Neural cell (in vitro differentiated cells): ENCODE measurements around the gene TPRG1. TPM values are rescaled to one million over a fixed set of nuclear protein-coding genes. Genes with fewer than 3 reads are reported as not detected.

Experiments
- H2AFZ ChIP-seq: fragments of 200-600, 300-800 bp; sonication (generic), shearing (Covaris generic); 2 replicates; pipeline ENCODE4 v1.6.0; 2014; ENCODE audit warnings: low read depth, mild to moderate bottlenecking, antibody characterized with exemption, low read length, moderate library complexity
- H3F3A ChIP-seq: fragments of 200-600 bp; shearing (Covaris generic); 2 replicates; pipeline ENCODE4 v1.6.1; 2016; ENCODE audit warnings: mild to moderate bottlenecking, moderate library complexity, mixed read lengths, antibody characterized with exemption, low read length; ENCODE audit not compliant: insufficient read depth, poor library complexity, severe bottlenecking
- H3K27ac ChIP-seq: fragments of 200-600, 300-800 bp; sonication (generic), shearing (Covaris generic); 2 replicates; pipeline ENCODE4 v1.5.1; 2014; ENCODE audit warnings: mild to moderate bottlenecking, low read length, moderate library complexity
- H3K27me3 ChIP-seq: fragments of 300-800, 200-600 bp; sonication (generic), shearing (Covaris generic); 2 replicates; pipeline ENCODE4 v1.6.0; 2014; ENCODE audit warnings: mild to moderate bottlenecking, low read depth, low read length, moderate library complexity; ENCODE audit not compliant: insufficient read depth
- H3K36me3 ChIP-seq: fragments of 300-800, 200-600 bp; sonication (generic), shearing (Covaris generic); 2 replicates; pipeline ENCODE4 v1.5.1; 2014; ENCODE audit warnings: mild to moderate bottlenecking, antibody characterized with exemption, low read length, moderate library complexity; ENCODE audit not compliant: insufficient read depth
- H3K4me2 ChIP-seq: fragments of 300-800, 200-600 bp; sonication (generic), shearing (Covaris generic); 2 replicates; pipeline ENCODE4 v1.6.0; 2014; ENCODE audit warnings: mild to moderate bottlenecking, low read length
- H3K4me3 ChIP-seq: fragments of 300-800, 200-600 bp; sonication (generic), shearing (Covaris generic); 2 replicates; pipeline ENCODE4 v1.5.1; 2014; ENCODE audit warnings: mild to moderate bottlenecking, low read length, moderate library complexity
- H3K79me2 ChIP-seq: fragments of 200-600 bp; shearing (Covaris generic); replicated peaks from 2 replicates; pipeline ENCODE4 v1.6.0; 2014; ENCODE audit warnings: mild to moderate bottlenecking, low read length, moderate library complexity; ENCODE audit not compliant: insufficient read depth
- H3K9ac ChIP-seq: fragments of 300-800, 200-600 bp; sonication (generic), shearing (Covaris generic); 2 replicates; pipeline ENCODE4 v1.6.1; 2016; ENCODE audit warnings: mild to moderate bottlenecking, low read length, mixed read lengths
- H3K9me2 ChIP-seq: fragments of 200-600 bp; shearing (Covaris generic); 2 replicates; pipeline ENCODE4 v1.6.1; 2016; ENCODE audit warnings: mild to moderate bottlenecking, low read length, mixed read lengths; ENCODE audit not compliant: insufficient read depth
- H3K9me3 ChIP-seq: fragments of 200-600, 300-800 bp; sonication (generic), shearing (Covaris generic); 2 replicates; pipeline ENCODE4 v1.6.1; 2016; ENCODE audit warnings: mild to moderate bottlenecking, mixed run types, low read length, moderate library complexity, mixed read lengths
- H4K20me1 ChIP-seq: fragments of 200-600 bp; shearing (Covaris generic); 2 replicates; pipeline ENCODE4 v1.6.1; 2016; ENCODE audit warnings: mild to moderate bottlenecking, mixed run types; ENCODE audit not compliant: insufficient read depth
- CTCF ChIP-seq: fragments of 450-650 bp; IDR thresholded peaks from 2 replicates; pipeline ENCODE4 v1.5.1; 2014; ENCODE audit warnings: antibody characterized with exemption, mild to moderate bottlenecking, moderate library complexity; ENCODE audit not compliant: poor library complexity, severe bottlenecking
- EP300 ChIP-seq: fragments of 450-650 bp; conservative IDR thresholded peaks from 2 replicates; pipeline ENCODE4 v1.6.1; 2014; ENCODE audit warnings: antibody characterized with exemption, mild to moderate bottlenecking, moderate library complexity; ENCODE audit not compliant: poor library complexity, severe bottlenecking
- EZH2 ChIP-seq: fragments of 200-600, 300-800 bp; shearing (Covaris generic), sonication (generic); IDR thresholded peaks from 2 replicates; pipeline ENCODE4 v1.6.1; 2014; ENCODE audit warnings: antibody characterized with exemption, low read length, borderline replicate concordance, mild to moderate bottlenecking; ENCODE audit not compliant: insufficient read depth, poor library complexity, severe bottlenecking
- MXI1 ChIP-seq: fragments of 450-650 bp; conservative IDR thresholded peaks from 2 replicates; pipeline ENCODE4 v1.6.1; 2014; ENCODE audit warnings: antibody characterized with exemption, mild to moderate bottlenecking; ENCODE audit not compliant: poor library complexity, severe bottlenecking
- POLR2AphosphoS5 ChIP-seq: IDR thresholded peaks from 2 replicates; pipeline ENCODE4 v1.6.1; 2012
- RAD21 ChIP-seq: fragments of 450-650 bp; conservative IDR thresholded peaks from 2 replicates; pipeline ENCODE4 v1.6.1; 2014; ENCODE audit warnings: antibody characterized with exemption, mild to moderate bottlenecking, moderate library complexity
- SMC3 ChIP-seq: fragments of 450-650 bp; conservative IDR thresholded peaks from 2 replicates; pipeline ENCODE4 v1.6.1; 2014; ENCODE audit warnings: antibody characterized with exemption, mild to moderate bottlenecking, moderate library complexity; ENCODE audit not compliant: poor library complexity
- TAF1 ChIP-seq: IDR thresholded peaks from 2 replicates; pipeline ENCODE4 v1.6.1; 2012; ENCODE audit warnings: low read depth
- polyA plus RNA-seq: library from polyadenylated mRNA; depleted of rRNA; stranded (reverse); fragments of >200 nt; gene quantifications from 2 replicates; pipeline ENCODE4 v1.2.3, GENCODE V29; 2014
- TF ChIP-seq, protein P1 (sequence below): IDR thresholded peaks from 2 replicates; pipeline ENCODE4 v1.6.1; 2012; ENCODE audit warnings: borderline replicate concordance

Gene TPRG1
- polyA plus RNA-seq, 1 donor from 2014 or later = 0.17 TPM

DNA sequence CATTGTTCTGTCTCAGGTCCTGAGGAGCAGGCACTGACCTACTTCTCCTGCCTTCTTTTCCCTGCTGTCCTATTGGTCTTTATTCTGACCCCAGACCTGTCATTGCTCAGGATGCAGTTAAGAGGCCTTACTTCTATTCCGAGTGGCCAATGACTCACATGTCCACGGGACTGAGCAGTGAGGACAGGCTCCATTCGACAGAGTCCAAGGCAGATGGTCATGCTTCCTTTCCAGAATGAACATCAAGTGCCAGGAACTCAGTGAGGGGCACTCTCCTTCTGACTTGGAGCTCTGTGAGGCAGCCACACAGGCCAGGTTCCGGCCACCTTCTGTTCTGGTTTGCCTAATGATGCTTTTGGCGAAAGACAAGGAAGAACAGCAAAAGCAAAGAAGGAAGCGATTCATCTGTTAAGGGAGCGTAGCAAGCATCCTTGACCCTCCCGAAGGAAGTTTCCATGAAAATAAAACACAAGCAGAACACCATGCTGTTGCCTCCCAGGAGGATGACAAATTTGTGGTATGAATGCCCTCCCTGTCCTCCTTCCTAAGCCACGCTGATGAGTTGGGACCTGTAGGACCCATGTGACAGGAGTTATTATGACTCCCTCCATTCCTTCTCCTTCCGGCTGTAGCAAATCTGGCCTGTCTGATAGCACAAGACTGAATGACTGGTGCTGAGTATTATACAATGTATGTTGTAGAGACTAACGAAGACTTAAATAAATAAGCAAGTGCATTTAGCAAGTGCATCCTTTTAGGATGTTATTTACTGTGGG lies 14.4 kb upstream of the TPRG1 start:
- Histone ChIP-seq H4K20me1 (no peaks in the 10 kb centered on the region), H3K9me3 (no peaks in the 10 kb centered on the region), H3K36me3 (no peaks in the 10 kb centered on the region), H3K27me3 (no peaks in the 10 kb centered on the region), H2AFZ (no peak overlapping the region), H3K4me2 (no peak overlapping the region), H3K79me2 (no peaks in the 10 kb centered on the region), H3F3A (no peaks in the 10 kb centered on the region), H3K9me2 (no peaks in the 10 kb centered on the region), H3K9ac (no peak overlapping the region), H3K4me3 (no peak overlapping the region), H3K27ac (no peak overlapping the region)
- TF ChIP-seq EZH2 = no peak
- TF ChIP-seq, protein P1, sequence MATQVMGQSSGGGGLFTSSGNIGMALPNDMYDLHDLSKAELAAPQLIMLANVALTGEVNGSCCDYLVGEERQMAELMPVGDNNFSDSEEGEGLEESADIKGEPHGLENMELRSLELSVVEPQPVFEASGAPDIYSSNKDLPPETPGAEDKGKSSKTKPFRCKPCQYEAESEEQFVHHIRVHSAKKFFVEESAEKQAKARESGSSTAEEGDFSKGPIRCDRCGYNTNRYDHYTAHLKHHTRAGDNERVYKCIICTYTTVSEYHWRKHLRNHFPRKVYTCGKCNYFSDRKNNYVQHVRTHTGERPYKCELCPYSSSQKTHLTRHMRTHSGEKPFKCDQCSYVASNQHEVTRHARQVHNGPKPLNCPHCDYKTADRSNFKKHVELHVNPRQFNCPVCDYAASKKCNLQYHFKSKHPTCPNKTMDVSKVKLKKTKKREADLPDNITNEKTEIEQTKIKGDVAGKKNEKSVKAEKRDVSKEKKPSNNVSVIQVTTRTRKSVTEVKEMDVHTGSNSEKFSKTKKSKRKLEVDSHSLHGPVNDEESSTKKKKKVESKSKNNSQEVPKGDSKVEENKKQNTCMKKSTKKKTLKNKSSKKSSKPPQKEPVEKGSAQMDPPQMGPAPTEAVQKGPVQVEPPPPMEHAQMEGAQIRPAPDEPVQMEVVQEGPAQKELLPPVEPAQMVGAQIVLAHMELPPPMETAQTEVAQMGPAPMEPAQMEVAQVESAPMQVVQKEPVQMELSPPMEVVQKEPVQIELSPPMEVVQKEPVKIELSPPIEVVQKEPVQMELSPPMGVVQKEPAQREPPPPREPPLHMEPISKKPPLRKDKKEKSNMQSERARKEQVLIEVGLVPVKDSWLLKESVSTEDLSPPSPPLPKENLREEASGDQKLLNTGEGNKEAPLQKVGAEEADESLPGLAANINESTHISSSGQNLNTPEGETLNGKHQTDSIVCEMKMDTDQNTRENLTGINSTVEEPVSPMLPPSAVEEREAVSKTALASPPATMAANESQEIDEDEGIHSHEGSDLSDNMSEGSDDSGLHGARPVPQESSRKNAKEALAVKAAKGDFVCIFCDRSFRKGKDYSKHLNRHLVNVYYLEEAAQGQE = no peak
- no peak for TF ChIP-seq POLR2AphosphoS5
- TF ChIP-seq CTCF = no peak
- TF ChIP-seq RAD21 = no peak
- TF ChIP-seq MXI1 = no peak
- no peak for TF ChIP-seq TAF1
- TF ChIP-seq SMC3 = no peak
- TF ChIP-seq EP300 = no peak

DNA sequence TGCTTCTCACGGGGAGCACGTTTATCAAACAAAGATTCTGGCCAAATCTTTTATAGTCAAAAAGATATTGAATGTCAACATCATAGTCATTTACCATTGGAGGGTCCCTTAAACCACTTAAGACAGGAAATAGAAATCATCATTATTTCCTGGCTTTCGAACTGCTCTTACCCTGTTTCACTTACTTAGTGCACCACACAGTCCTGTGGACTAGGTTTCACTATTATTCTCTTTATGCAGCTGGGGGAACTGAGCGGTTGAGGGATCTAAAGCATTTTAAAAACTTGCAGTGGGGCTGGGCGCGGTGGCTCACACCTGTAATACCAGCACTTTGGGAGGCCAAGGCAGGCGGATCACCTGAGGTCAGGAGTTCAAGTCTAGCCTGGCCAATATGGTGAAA lies 13.7 kb upstream of the TPRG1 start:
- Histone ChIP-seq H2AFZ (no peak overlapping the region), H3K27ac (no peak overlapping the region), H3K9me3 (no peaks in the 10 kb centered on the region), H3K9me2 (no peaks in the 10 kb centered on the region), H3K79me2 (no peaks in the 10 kb centered on the region), H3K4me2 (no peak overlapping the region), H3K36me3 (no peaks in the 10 kb centered on the region), H3K9ac (no peak overlapping the region), H3F3A (no peaks in the 10 kb centered on the region), H3K4me3 (no peak overlapping the region), H3K27me3 (no peaks in the 10 kb centered on the region), H4K20me1 (no peaks in the 10 kb centered on the region)
- TF ChIP-seq EZH2 (no peak), SMC3 (no peak), MXI1 (no peak), POLR2AphosphoS5 (no peak), TAF1 (no peak), EP300 (no peak), CTCF (no peak), RAD21 (no peak)
- TF ChIP-seq, protein P1 = no peak
